Fibroblast of skin of abdomen (primary cell): ENCODE measurements around the gene TBC1D3I.

Source experiments
- DNase-seq: peaks from one replicate; pipeline ENCODE4 v3.0.0-alpha.2; 2013

Gene TBC1D3I

GRCh38 chr17:36205637-36206485, 58.5 kb downstream of the TBC1D3I start:
- no peak for DNase-seq

DNA sequence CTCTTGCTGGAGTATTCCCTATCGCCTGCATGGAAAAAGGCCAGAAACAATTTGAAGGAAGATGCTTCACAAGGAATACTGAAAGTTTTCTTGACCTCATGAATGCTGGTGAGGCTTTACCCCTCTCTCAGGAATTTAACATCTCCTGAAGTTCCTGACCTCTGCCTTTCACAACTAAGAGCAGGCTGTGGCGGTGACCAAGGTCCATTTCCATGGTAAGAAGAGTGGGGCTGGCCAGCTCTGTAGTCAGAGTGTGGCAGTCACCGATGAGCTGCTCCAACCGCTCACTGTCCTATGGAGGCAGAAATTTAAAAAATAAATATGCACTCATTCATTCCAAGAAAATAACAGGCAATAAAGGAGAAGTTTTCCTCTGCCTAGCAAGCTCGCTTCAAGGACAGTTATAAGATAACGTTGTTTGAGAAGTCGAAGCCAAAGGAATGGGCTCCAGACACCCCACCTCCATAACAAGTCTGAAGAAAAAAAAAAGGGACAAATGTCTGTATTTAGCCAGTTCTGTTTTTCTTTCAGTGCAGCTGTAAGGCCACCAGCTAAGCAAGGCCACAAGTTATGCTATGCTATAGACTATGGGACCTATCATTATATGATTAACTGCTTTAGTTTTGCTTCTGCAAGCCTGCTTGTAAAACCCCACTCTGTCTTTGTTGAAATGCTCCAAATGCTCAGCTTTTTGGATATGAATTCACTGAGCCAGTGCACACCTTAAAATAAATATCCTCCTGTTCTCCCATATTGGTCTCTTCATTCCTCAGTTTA, 59.5 kb downstream of the TBC1D3I start:
- no peak for DNase-seq
